Measurements from ENCODE around the gene ATXN1.

GRCh38 chr6:16533210-16533609 is 228.1 kb downstream of the ATXN1 start:
- no peak for TF ChIP-seq POLR2A (IDR thresholded peaks at IDR 0.05)
- TF ChIP-seq, protein P1, sequence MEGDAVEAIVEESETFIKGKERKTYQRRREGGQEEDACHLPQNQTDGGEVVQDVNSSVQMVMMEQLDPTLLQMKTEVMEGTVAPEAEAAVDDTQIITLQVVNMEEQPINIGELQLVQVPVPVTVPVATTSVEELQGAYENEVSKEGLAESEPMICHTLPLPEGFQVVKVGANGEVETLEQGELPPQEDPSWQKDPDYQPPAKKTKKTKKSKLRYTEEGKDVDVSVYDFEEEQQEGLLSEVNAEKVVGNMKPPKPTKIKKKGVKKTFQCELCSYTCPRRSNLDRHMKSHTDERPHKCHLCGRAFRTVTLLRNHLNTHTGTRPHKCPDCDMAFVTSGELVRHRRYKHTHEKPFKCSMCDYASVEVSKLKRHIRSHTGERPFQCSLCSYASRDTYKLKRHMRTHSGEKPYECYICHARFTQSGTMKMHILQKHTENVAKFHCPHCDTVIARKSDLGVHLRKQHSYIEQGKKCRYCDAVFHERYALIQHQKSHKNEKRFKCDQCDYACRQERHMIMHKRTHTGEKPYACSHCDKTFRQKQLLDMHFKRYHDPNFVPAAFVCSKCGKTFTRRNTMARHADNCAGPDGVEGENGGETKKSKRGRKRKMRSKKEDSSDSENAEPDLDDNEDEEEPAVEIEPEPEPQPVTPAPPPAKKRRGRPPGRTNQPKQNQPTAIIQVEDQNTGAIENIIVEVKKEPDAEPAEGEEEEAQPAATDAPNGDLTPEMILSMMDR (IDR thresholded peaks at IDR 0.05): no peak
